Panc1 (cell line): ENCODE results near the gene KNDC1.

Experiments
- REST ChIP-seq, 2 experiments: IDR thresholded peaks; 2 replicates each; pipeline ENCODE4 v1.6.1; 2011 to 2012; ENCODE audit warnings: low read depth in 2 of 2, control low read depth in 1 of 2, low read length in 1 of 2, mild to moderate bottlenecking in 1 of 2, moderate library complexity in 1 of 2; ENCODE audit not compliant: insufficient read depth in 1 of 2
- TCF7L2 ChIP-seq: IDR thresholded peaks from 2 replicates; pipeline ENCODE4 v1.6.1; 2011; ENCODE audit warnings: mild to moderate bottlenecking, low read depth, low read length, inconsistent platforms
- TF ChIP-seq, protein P1 (sequence below): fragments of 450-650 bp; IDR thresholded peaks from 2 replicates; pipeline ENCODE4 v1.5.1; 2017; ENCODE audit warnings: mild to moderate bottlenecking

- TF ChIP-seq, protein P1, sequence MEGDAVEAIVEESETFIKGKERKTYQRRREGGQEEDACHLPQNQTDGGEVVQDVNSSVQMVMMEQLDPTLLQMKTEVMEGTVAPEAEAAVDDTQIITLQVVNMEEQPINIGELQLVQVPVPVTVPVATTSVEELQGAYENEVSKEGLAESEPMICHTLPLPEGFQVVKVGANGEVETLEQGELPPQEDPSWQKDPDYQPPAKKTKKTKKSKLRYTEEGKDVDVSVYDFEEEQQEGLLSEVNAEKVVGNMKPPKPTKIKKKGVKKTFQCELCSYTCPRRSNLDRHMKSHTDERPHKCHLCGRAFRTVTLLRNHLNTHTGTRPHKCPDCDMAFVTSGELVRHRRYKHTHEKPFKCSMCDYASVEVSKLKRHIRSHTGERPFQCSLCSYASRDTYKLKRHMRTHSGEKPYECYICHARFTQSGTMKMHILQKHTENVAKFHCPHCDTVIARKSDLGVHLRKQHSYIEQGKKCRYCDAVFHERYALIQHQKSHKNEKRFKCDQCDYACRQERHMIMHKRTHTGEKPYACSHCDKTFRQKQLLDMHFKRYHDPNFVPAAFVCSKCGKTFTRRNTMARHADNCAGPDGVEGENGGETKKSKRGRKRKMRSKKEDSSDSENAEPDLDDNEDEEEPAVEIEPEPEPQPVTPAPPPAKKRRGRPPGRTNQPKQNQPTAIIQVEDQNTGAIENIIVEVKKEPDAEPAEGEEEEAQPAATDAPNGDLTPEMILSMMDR = no peak
- TF ChIP-seq TCF7L2 (no peak), REST (IDR thresholded peaks at IDR 0.05; ENCODE audit: insufficient read depth in 1 of 2, low read depth in 2 of 2, low read length in 1 of 2) (no peak)
Measured at GRCh38 chr10:133187906-133188681, 28.1 kb downstream of the KNDC1 start.
